OCI-LY1 (cell line): ENCODE measurements around the gene SLC25A33.

Source experiments
- H2AFZ ChIP-seq: fragments of 200-600 bp; sonication (generic), shearing (Covaris generic); 2 replicates; pipeline ENCODE4 v1.6.0; 2014; ENCODE audit warnings: antibody characterized with exemption, mild to moderate bottlenecking, low read length
- H3F3A ChIP-seq: fragments of 200-600 bp; sonication (generic), shearing (Covaris generic); 2 replicates; pipeline ENCODE4 v1.6.0; 2014; ENCODE audit warnings: mild to moderate bottlenecking, antibody characterized with exemption, low read length, moderate library complexity; ENCODE audit not compliant: insufficient read depth
- H3K27ac ChIP-seq: fragments of 200-600 bp; sonication (generic); 2 replicates; pipeline ENCODE4 v1.5.1; 2014; ENCODE audit warnings: low read length, mixed run types, mild to moderate bottlenecking, low read depth; ENCODE audit not compliant: poor library complexity, severe bottlenecking
- H3K27me3 ChIP-seq: fragments of 200-600 bp; sonication (generic); 2 replicates; pipeline ENCODE4 v1.6.0; 2014; ENCODE audit warnings: antibody characterized with exemption, mild to moderate bottlenecking, low read length, moderate library complexity; ENCODE audit not compliant: insufficient read depth
- H3K36me3 ChIP-seq: fragments of 200-600 bp; sonication (generic); 2 replicates; pipeline ENCODE4 v1.6.1; 2014; ENCODE audit warnings: mild to moderate bottlenecking, antibody characterized with exemption, low read length, moderate library complexity, mixed read lengths; ENCODE audit not compliant: insufficient read depth
- H3K4me1 ChIP-seq: fragments of 200-600 bp; sonication (generic); 2 replicates; pipeline ENCODE4 v1.5.1; 2014; ENCODE audit warnings: mild to moderate bottlenecking, low read length, moderate library complexity; ENCODE audit not compliant: insufficient read depth, severe bottlenecking
- H3K4me2 ChIP-seq: fragments of 200-600 bp; sonication (generic), shearing (Covaris generic); 2 replicates; pipeline ENCODE4 v1.6.1; 2014; ENCODE audit warnings: low read length
- H3K4me3 ChIP-seq: fragments of 200-600 bp; sonication (generic); 2 replicates; pipeline ENCODE4 v1.5.1; 2014; ENCODE audit warnings: low read length, low read depth, mild to moderate bottlenecking, mixed read lengths; ENCODE audit not compliant: poor library complexity, severe bottlenecking
- H3K79me2 ChIP-seq: fragments of 200-600 bp; shearing (Covaris generic); 2 replicates; pipeline ENCODE4 v1.6.1; 2016; ENCODE audit warnings: mixed run types, low read length, mixed read lengths; ENCODE audit not compliant: insufficient read depth
- H3K9ac ChIP-seq: fragments of 200-600 bp; sonication (generic), shearing (Covaris generic); 2 replicates; pipeline ENCODE4 v1.6.1; 2014; ENCODE audit warnings: mild to moderate bottlenecking, low read length, mixed read lengths
- H3K9me2 ChIP-seq: fragments of 200-600 bp; sonication (generic), shearing (Covaris generic); 2 replicates; pipeline ENCODE4 v1.6.1; 2014; ENCODE audit warnings: low read depth, mild to moderate bottlenecking, low read length, mixed read lengths
- H3K9me3 ChIP-seq: fragments of 200-600 bp; shearing (Covaris generic); 2 replicates; pipeline ENCODE4 v1.6.1; 2014; ENCODE audit warnings: low read length, mixed read lengths
- H4K20me1 ChIP-seq: fragments of 200-600 bp; sonication (generic), shearing (Covaris generic); 2 replicates; pipeline ENCODE4 v1.6.0; 2016; ENCODE audit warnings: mild to moderate bottlenecking, low read length; ENCODE audit not compliant: insufficient read depth
- EZH2 ChIP-seq: fragments of 200-600 bp; sonication (generic), shearing (Covaris generic); IDR thresholded peaks from 2 replicates; pipeline ENCODE4 v1.8.0; 2017; ENCODE audit warnings: borderline replicate concordance, mixed run types, mild to moderate bottlenecking, antibody characterized with exemption, low read length, moderate library complexity, mixed read lengths
- TF ChIP-seq, protein P1 (sequence below): fragments of 200-600 bp; sonication (generic), shearing (Covaris generic); IDR thresholded peaks from 2 replicates; pipeline ENCODE4 v1.5.1; 2017; ENCODE audit warnings: mild to moderate bottlenecking, antibody characterized with exemption, low read length, moderate library complexity, mixed read lengths

The SLC25A33 gene

DNA sequence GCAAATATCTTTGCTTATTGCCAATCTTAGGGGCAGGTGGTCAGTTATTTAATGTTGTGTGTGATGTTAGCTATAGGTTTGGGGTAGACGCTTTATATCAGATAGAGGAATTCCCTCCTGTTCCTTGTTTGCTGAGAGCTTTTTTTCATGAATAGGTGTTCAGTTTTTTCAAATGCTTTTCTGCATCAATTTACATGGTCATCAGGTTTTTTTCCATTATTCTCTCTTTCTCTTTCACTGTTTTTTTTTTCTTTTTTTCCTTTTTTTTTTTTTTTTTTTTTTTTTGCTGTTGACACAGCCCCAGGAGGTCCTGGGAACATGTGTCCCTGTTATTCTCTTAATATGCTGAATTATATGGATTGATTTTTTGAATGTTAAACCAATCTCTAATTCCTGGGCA is 3.0 kb upstream of the SLC25A33 start:
- Histone ChIP-seq H3K9me3 (no peaks in the 10 kb centered on the region), H3K27me3 (no peaks in the 10 kb centered on the region), H3K4me2 (no peak overlapping the region), H4K20me1 (no peaks in the 10 kb centered on the region), H3K36me3 (peaks cover 7% of the 10 kb centered on the region), H3K79me2 (peaks cover 16% of the 10 kb centered on the region), H3F3A (peaks cover 9% of the 10 kb centered on the region; the same call in 1 of the 2 replicates), H3K4me1 (peaks cover 37% of the 10 kb centered on the region), H3K9ac (no peak overlapping the region), H3K4me3 (no peak overlapping the region), H3K9me2 (no peaks in the 10 kb centered on the region), H2AFZ (no peak overlapping the region), H3K27ac (no peak overlapping the region)
- TF ChIP-seq, protein P1, sequence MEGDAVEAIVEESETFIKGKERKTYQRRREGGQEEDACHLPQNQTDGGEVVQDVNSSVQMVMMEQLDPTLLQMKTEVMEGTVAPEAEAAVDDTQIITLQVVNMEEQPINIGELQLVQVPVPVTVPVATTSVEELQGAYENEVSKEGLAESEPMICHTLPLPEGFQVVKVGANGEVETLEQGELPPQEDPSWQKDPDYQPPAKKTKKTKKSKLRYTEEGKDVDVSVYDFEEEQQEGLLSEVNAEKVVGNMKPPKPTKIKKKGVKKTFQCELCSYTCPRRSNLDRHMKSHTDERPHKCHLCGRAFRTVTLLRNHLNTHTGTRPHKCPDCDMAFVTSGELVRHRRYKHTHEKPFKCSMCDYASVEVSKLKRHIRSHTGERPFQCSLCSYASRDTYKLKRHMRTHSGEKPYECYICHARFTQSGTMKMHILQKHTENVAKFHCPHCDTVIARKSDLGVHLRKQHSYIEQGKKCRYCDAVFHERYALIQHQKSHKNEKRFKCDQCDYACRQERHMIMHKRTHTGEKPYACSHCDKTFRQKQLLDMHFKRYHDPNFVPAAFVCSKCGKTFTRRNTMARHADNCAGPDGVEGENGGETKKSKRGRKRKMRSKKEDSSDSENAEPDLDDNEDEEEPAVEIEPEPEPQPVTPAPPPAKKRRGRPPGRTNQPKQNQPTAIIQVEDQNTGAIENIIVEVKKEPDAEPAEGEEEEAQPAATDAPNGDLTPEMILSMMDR = no peak
- TF ChIP-seq EZH2 = no peak

DNA sequence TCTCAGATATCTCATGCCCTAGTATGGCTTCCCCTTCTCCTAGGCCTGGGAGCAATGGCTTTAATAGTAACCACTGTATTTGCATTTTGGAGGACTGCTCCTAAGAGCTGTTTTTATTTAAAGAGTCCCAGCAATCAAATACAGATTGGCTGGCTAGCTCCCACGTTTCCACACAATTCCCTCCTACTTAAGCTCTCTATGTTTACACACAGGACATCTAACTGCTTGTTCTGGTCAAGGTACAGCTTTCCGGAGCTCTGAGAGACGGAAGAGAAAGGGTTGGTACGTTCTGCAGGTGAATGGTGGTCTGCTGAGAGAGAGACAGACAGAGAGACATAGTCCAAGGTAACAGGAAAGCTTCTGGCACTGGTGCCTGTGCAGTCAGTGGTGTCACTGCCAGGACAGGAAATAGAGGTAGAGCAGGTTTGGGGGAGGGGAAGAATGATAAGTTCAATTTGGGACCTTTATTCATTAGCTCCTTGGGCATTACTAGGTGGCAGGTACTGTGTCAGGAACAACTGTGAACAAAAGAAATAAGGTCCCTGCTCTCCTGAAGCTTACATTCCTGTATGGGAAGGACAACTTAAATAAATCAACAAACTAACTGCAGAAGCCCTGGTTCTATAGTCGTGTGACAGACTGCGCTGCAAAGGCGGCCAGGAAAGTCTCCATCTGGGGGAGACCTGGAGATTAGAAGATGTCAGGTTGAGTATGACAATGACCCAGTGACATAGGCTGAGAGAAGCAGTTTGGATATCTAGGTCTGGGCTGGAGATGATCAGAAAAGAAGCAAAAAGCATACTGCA is 1.2 kb upstream of the SLC25A33 start:
- 0 out of 2 replicates have a peak, but pooled peaks cover 4% of the 10 kb centered on the region for H3F3A ChIP-seq
- peak overlapping the region; percentile 46 for H3K4me2 ChIP-seq
- no peaks in the 10 kb centered on the region for H3K9me3 ChIP-seq
- no peaks in the 10 kb centered on the region for H4K20me1 ChIP-seq
- peaks cover 44% of the 10 kb centered on the region for H3K4me1 ChIP-seq
- H3K9ac ChIP-seq = peak overlapping the region; percentile 55
- TF ChIP-seq, protein P1 = no peak
- TF ChIP-seq EZH2 = no peak
- H2AFZ ChIP-seq = peak overlapping the region; percentile 3; the same call in 1 of the 2 replicates
- peak overlapping the region; percentile 14 for H3K4me3 ChIP-seq
- peaks cover 19% of the 10 kb centered on the region for H3K36me3 ChIP-seq
- peaks cover 33% of the 10 kb centered on the region for H3K79me2 ChIP-seq
- peak overlapping the region; percentile 97 for H3K27ac ChIP-seq
- no peaks in the 10 kb centered on the region for H3K27me3 ChIP-seq
- H3K9me2 ChIP-seq = no peaks in the 10 kb centered on the region

DNA sequence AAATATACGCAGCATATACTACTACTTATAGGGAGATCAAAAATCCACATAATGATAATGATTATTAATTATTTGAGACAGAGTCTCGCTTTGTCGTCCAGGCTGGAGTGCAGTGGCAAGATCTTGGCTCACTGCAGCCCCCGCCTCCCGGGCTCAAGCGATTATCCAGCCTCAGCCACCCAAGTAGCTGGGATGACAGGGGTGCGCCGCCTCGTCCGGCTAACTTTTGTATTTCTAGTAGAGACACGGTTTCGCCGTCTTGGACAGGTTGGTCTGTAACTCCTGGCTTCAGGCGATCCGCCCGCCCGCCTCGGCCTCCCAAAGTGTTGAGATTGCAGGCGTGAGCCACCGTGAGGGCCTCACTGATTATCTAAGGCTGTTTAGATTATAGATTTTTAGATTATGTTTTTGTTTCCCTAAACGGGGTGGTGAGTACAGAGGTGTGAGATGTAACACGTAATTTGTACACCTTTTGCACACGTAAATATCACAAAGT is 548 bp upstream of the SLC25A33 start:
- Histone ChIP-seq H3K27me3 (no peaks in the 10 kb centered on the region), H3K9ac (peak overlapping the region; percentile 55; the same call in 1 of the 2 replicates), H3K79me2 (peaks cover 40% of the 10 kb centered on the region), H2AFZ (no peak overlapping the region), H3K4me1 (peaks cover 49% of the 10 kb centered on the region), H3K4me3 (peak overlapping the region; percentile 14), H3K9me2 (no peaks in the 10 kb centered on the region), H3F3A (0 out of 2 replicates have a peak, but pooled peaks cover 3% of the 10 kb centered on the region), H3K9me3 (no peaks in the 10 kb centered on the region), H4K20me1 (no peaks in the 10 kb centered on the region), H3K27ac (peak overlapping the region; percentile 97), H3K4me2 (peak overlapping the region; percentile 46), H3K36me3 (peaks cover 25% of the 10 kb centered on the region)
- TF ChIP-seq, protein P1 = no peak
- TF ChIP-seq EZH2 = no peak
